ENCODE results near the gene TMEM185B. TPM values are rescaled to one million over a fixed set of nuclear protein-coding genes. Genes with fewer than 3 reads are reported as not detected.
"Not testable (repeated sequence)": the region's sequence is repeated elsewhere in the genome, so short reads cannot be mapped to it uniquely, and the experiment has no call there.

TMEM185B gene
- total RNA-seq, 2 donors from 2014 or later: 24.0 to 36.0 TPM

- TF ChIP-seq CTCF (IDR thresholded peaks at IDR 0.05): no peak
- H3K36me3 ChIP-seq: no peaks in the 10 kb centered on the region
- no peak overlapping the region for H3K27ac ChIP-seq
- ATAC-seq (ENCODE audit: insufficient number of reproducible peaks, low FRiP score, low read depth) (no peak), DNase-seq (ENCODE audit: low spot score) (no peak)
- H3K4me3 ChIP-seq: no peak overlapping the region
- no peaks in the 10 kb centered on the region for H3K9me3 ChIP-seq
- no peaks in the 10 kb centered on the region for H3K4me1 ChIP-seq (ENCODE audit: control insufficient read depth in 1 of 2, low read depth in 2 of 2)
- H3K27me3 ChIP-seq (replicated peaks; ENCODE audit: insufficient read depth): no peaks in the 10 kb centered on the region
Measured at GRCh38 chr2:120265006-120265405, 41.8 kb upstream of the TMEM185B start.

- no peak overlapping the region for H3K27ac ChIP-seq
- no peak overlapping the region for H3K4me3 ChIP-seq
- ATAC-seq (ENCODE audit: insufficient number of reproducible peaks, low FRiP score, low read depth) (no peak), DNase-seq (ENCODE audit: low spot score) (no peak)
- H3K27me3 ChIP-seq (replicated peaks; ENCODE audit: insufficient read depth): no peaks in the 10 kb centered on the region
- no peaks in the 10 kb centered on the region for H3K36me3 ChIP-seq
- H3K4me1 ChIP-seq (ENCODE audit: control insufficient read depth in 1 of 2, low read depth in 2 of 2): no peaks in the 10 kb centered on the region
- no peaks in the 10 kb centered on the region for H3K9me3 ChIP-seq
- TF ChIP-seq CTCF (IDR thresholded peaks at IDR 0.05): no peak
Measured at GRCh38 chr2:120262761-120263428, 39.7 kb upstream of the TMEM185B start.

GRCh38 chr2:120262150-120262549 lies 39.0 kb upstream of the TMEM185B start:
- no peak for TF ChIP-seq CTCF (IDR thresholded peaks at IDR 0.05)
- no peak for DNase-seq (ENCODE audit: low spot score)
- Histone ChIP-seq H3K27ac (no peak overlapping the region), H3K36me3 (no peaks in the 10 kb centered on the region), H3K4me1 (ENCODE audit: control insufficient read depth in 1 of 2, low read depth in 2 of 2) (no peaks in the 10 kb centered on the region), H3K4me3 (no peak overlapping the region), H3K9me3 (no peaks in the 10 kb centered on the region), H3K27me3 (replicated peaks; ENCODE audit: insufficient read depth) (no peaks in the 10 kb centered on the region)
- ATAC-seq (ENCODE audit: insufficient number of reproducible peaks, low FRiP score, low read depth): no peak

GRCh38 chr2:120261387-120262006 lies 38.3 kb upstream of the TMEM185B start:
- no peak for TF ChIP-seq CTCF (IDR thresholded peaks at IDR 0.05)
- Histone ChIP-seq H3K27me3 (replicated peaks; ENCODE audit: insufficient read depth) (no peaks in the 10 kb centered on the region), H3K4me3 (no peak overlapping the region), H3K4me1 (ENCODE audit: control insufficient read depth in 1 of 2, low read depth in 2 of 2) (no peaks in the 10 kb centered on the region), H3K36me3 (no peaks in the 10 kb centered on the region), H3K27ac (no peak overlapping the region), H3K9me3 (no peaks in the 10 kb centered on the region)
- ATAC-seq (ENCODE audit: insufficient number of reproducible peaks, low FRiP score, low read depth) (no peak), DNase-seq (ENCODE audit: low spot score) (no peak)

- Histone ChIP-seq H3K27me3 (replicated peaks; ENCODE audit: insufficient read depth) (no peaks in the 10 kb centered on the region), H3K36me3 (no peaks in the 10 kb centered on the region), H3K27ac (no peak overlapping the region), H3K9me3 (no peaks in the 10 kb centered on the region), H3K4me1 (ENCODE audit: control insufficient read depth in 1 of 2, low read depth in 2 of 2) (no peaks in the 10 kb centered on the region), H3K4me3 (no peak overlapping the region)
- ATAC-seq (ENCODE audit: insufficient number of reproducible peaks, low FRiP score, low read depth): no peak
- no peak for DNase-seq (ENCODE audit: low spot score)
- TF ChIP-seq CTCF (IDR thresholded peaks at IDR 0.05): no peak
Measured at GRCh38 chr2:120260736-120261135, 37.5 kb upstream of the TMEM185B start.

DNA sequence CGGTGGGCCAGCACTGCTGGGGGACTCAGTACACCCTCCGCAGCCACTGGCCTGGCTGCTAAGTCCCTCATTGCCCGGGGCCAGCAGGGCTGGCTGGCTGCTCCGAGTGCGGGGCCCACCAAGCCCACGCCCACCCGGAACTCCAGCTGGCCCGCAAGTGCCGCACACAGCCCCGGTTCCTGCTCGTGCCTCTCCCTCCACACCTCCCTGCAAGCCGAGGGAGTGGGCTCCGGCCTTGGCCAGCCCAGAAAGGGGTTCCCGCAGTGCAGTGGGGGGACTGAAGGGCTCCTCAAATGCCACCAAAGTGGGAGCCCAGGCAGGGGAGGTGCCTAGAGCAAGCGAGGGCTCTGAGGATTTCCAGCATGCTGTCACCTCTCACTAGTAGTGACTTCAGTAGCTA lies 36.7 kb upstream of the TMEM185B start:
- not testable (repeated sequence) for H3K4me1 ChIP-seq (ENCODE audit: control insufficient read depth in 1 of 2, low read depth in 2 of 2); H3K27ac ChIP-seq; H3K36me3 ChIP-seq; DNase-seq (ENCODE audit: low spot score); H3K27me3 ChIP-seq (replicated peaks; ENCODE audit: insufficient read depth); H3K9me3 ChIP-seq; ATAC-seq (ENCODE audit: insufficient number of reproducible peaks, low FRiP score, low read depth); H3K4me3 ChIP-seq
